H9 (cell line): ENCODE data around the gene KLHL22. TPM values are rescaled to one million over a fixed set of nuclear protein-coding genes. Genes with fewer than 3 reads are reported as not detected.

Source experiments
- DNase-seq: peaks from one replicate; pipeline ENCODE4 v3.0.0-alpha.2; 2017
- H2AFZ ChIP-seq: one replicate; pipeline ENCODE4 v1.6.1; 2013; ENCODE audit warnings: mild to moderate bottlenecking, low read length, control low read depth, moderate library complexity
- H2AK5ac ChIP-seq: 2 replicates; pipeline ENCODE4 v1.6.1; 2013; ENCODE audit warnings: low read length, control low read depth, mixed read lengths; ENCODE audit not compliant: insufficient read length
- H2BK120ac ChIP-seq: one replicate; pipeline ENCODE4 v1.6.1; 2013; ENCODE audit warnings: low read depth, mild to moderate bottlenecking, low read length, control low read depth, inconsistent platforms; ENCODE audit not compliant: poor library complexity, severe bottlenecking
- H2BK12ac ChIP-seq: 2 replicates; pipeline ENCODE4 v1.6.1; 2013; ENCODE audit warnings: low read length, control low read depth, mixed read lengths, low read depth; ENCODE audit not compliant: insufficient read length
- H2BK15ac ChIP-seq: 2 replicates; pipeline ENCODE4 v1.6.1; 2013; ENCODE audit warnings: low read depth, low read length, control low read depth
- H2BK20ac ChIP-seq: one replicate; pipeline ENCODE4 v1.6.1; 2013; ENCODE audit warnings: low read depth, mild to moderate bottlenecking, low read length, control low read depth, inconsistent platforms; ENCODE audit not compliant: poor library complexity, severe bottlenecking
- H2BK5ac ChIP-seq: 2 replicates; pipeline ENCODE4 v1.6.1; 2013; ENCODE audit warnings: low read length, control low read depth, mixed read lengths; ENCODE audit not compliant: insufficient read length
- H3K14ac ChIP-seq: 2 replicates; pipeline ENCODE4 v1.6.1; 2013; ENCODE audit warnings: low read length, control low read depth; ENCODE audit not compliant: insufficient read depth
- H3K18ac ChIP-seq: 2 replicates; pipeline ENCODE4 v1.6.1; 2013; ENCODE audit warnings: low read depth, mild to moderate bottlenecking, mixed read lengths, low read length, control low read depth; ENCODE audit not compliant: insufficient read length
- H3K23ac ChIP-seq: 2 replicates; pipeline ENCODE4 v1.6.1; 2013; ENCODE audit warnings: low read length, control low read depth, mixed read lengths, low read depth; ENCODE audit not compliant: insufficient read length
- H3K23me2 ChIP-seq: 2 replicates; pipeline ENCODE4 v1.6.1; 2013; ENCODE audit warnings: low read depth, mild to moderate bottlenecking, mixed read lengths, low read length, control low read depth; ENCODE audit not compliant: insufficient read length, poor library complexity, severe bottlenecking
- H3K27ac ChIP-seq: 2 replicates; pipeline ENCODE4 v1.5.1; 2013; ENCODE audit warnings: low read length, control low read depth, mixed read lengths, low read depth; ENCODE audit not compliant: insufficient read length
- H3K27me3 ChIP-seq: 2 replicates; pipeline ENCODE4 v1.6.1; 2013; ENCODE audit warnings: low read length, control low read depth, inconsistent platforms; ENCODE audit not compliant: insufficient read depth
- H3K4ac ChIP-seq: 2 replicates; pipeline ENCODE4 v1.6.1; 2013; ENCODE audit warnings: low read depth, mild to moderate bottlenecking, control low read depth, inconsistent platforms, low read length, moderate library complexity
- H3K4me1 ChIP-seq: 2 replicates; pipeline ENCODE4 v1.6.1; 2013; ENCODE audit warnings: low read length, control low read depth, inconsistent platforms; ENCODE audit not compliant: insufficient read depth
- H3K4me2 ChIP-seq: 2 replicates; pipeline ENCODE4 v1.6.1; 2013; ENCODE audit warnings: low read length, control low read depth, mixed read lengths; ENCODE audit not compliant: insufficient read length, insufficient read depth
- H3K56ac ChIP-seq: 2 replicates; pipeline ENCODE4 v1.6.1; 2013; ENCODE audit warnings: low read depth, mild to moderate bottlenecking, mixed read lengths, low read length, control low read depth; ENCODE audit not compliant: insufficient read length
- H3K79me1 ChIP-seq: 2 replicates; pipeline ENCODE4 v1.6.1; 2013; ENCODE audit warnings: low read depth, mild to moderate bottlenecking, moderate library complexity, low read length, control low read depth, inconsistent platforms; ENCODE audit not compliant: insufficient read depth, poor library complexity, severe bottlenecking
- H3K79me2 ChIP-seq: 2 replicates; pipeline ENCODE4 v1.6.1; 2013; ENCODE audit warnings: low read length, control low read depth, inconsistent platforms; ENCODE audit not compliant: insufficient read depth
- H3K9ac ChIP-seq: 2 replicates; pipeline ENCODE4 v1.6.1; 2013; ENCODE audit warnings: low read length, control low read depth, mixed read lengths; ENCODE audit not compliant: insufficient read length; ENCODE audit errors: extremely low read depth
- H3K9me3 ChIP-seq: one replicate; pipeline ENCODE4 v1.6.1; 2013; ENCODE audit warnings: low read depth, low read length, inconsistent platforms; ENCODE audit not compliant: control insufficient read depth
- H3T11ph ChIP-seq: one replicate; pipeline ENCODE4 v1.6.1; 2013; ENCODE audit warnings: mild to moderate bottlenecking, low read length, control low read depth, inconsistent platforms
- H4K20me1 ChIP-seq: one replicate; pipeline ENCODE4 v1.6.1; 2013; ENCODE audit not compliant: control insufficient read depth, insufficient read length, insufficient read depth
- H4K5ac ChIP-seq: 2 replicates; pipeline ENCODE4 v1.6.1; 2013; ENCODE audit warnings: low read depth, mild to moderate bottlenecking, mixed read lengths, low read length, control low read depth; ENCODE audit not compliant: insufficient read length
- H4K8ac ChIP-seq: replicated peaks from 2 replicates; pipeline ENCODE4 v1.6.1; 2013; ENCODE audit warnings: low read length, control low read depth, mixed read lengths, low read depth; ENCODE audit not compliant: insufficient read length
- H4K91ac ChIP-seq: 2 replicates; pipeline ENCODE4 v1.6.1; 2013; ENCODE audit warnings: low read depth, mild to moderate bottlenecking, moderate library complexity, mixed read lengths, low read length, control low read depth; ENCODE audit not compliant: insufficient read length
- H3K27ac Mint-ChIP-seq, 3 experiments: 2 replicates in 2 of 3; 3 replicates in 1 of 3; pipeline ENCODE4 v1.8.0; 2020 to 2021; ENCODE audit warnings: mixed read lengths in 3 of 3, mild to moderate bottlenecking in 1 of 3, moderate library complexity in 1 of 3
- H3K27me3 Mint-ChIP-seq: 2 replicates; pipeline ENCODE4 v1.8.0; 2021; ENCODE audit warnings: low read depth, mild to moderate bottlenecking, moderate library complexity, mixed read lengths
- H3K36me3 Mint-ChIP-seq, 3 experiments: 2 replicates in 2 of 3; 3 replicates in 1 of 3; pipeline ENCODE4 v1.8.0; 2020 to 2021; ENCODE audit warnings: low read depth in 3 of 3, mixed read lengths in 3 of 3; ENCODE audit not compliant: insufficient read depth in 1 of 3
- H3K4me1 Mint-ChIP-seq, 2 experiments: 2 replicates each; pipeline ENCODE4 v1.8.0; 2020; ENCODE audit warnings: mixed read lengths in 2 of 2
- H3K4me3 Mint-ChIP-seq, 2 experiments: 2 replicates in 1 of 2; 3 replicates in 1 of 2; pipeline ENCODE4 v1.8.0; 2020 to 2021; ENCODE audit warnings: mild to moderate bottlenecking in 2 of 2, mixed read lengths in 2 of 2, moderate library complexity in 1 of 2
- H3K9me3 Mint-ChIP-seq, 2 experiments: 2 replicates in 1 of 2; 3 replicates in 1 of 2; pipeline ENCODE4 v1.8.0; 2020; ENCODE audit warnings: mild to moderate bottlenecking in 2 of 2, mixed read lengths in 2 of 2, moderate library complexity in 1 of 2
- WGBS: extraction: QIAGEN DNeasy Blood & Tissue Kit; methylation state at CpG from one replicate; pipeline ENCODE4 v1.1.7; 2013; ENCODE audit warnings: missing lambda C conversion rate, low lambda C conversion rate, mixed read lengths; ENCODE audit not compliant: insufficient read length; ENCODE audit errors: extremely low coverage; 5-methylcytosine and 5-hydroxymethylcytosine counted together
- total RNA-seq: library from RNA; stranded (reverse); gene quantifications from 2 replicates; pipeline ENCODE4 v1.2.1, GENCODE V29; 2021
- TF ChIP-seq, protein P1 (sequence below): fragments of 200-600 bp; sonication (generic); conservative IDR thresholded peaks from 3 replicates; pipeline ENCODE4 v1.8.0; 2021; ENCODE audit warnings: antibody characterized with exemption, mild to moderate bottlenecking

Gene KLHL22
- total RNA-seq, 1 experiment from 2014 or later: 11.9 TPM

- Histone ChIP-seq H3K23me2 (peaks cover 23% of the 10 kb centered on the region), H4K91ac (no peak overlapping the region), H2BK20ac (no peak overlapping the region), H3K9ac (no peak overlapping the region), H3K27ac (no peak overlapping the region), H2BK12ac (no peak overlapping the region), H2BK5ac (no peak overlapping the region), H3K4me1 (0 out of 2 replicates have a peak, but pooled peaks cover 2% of the 10 kb centered on the region), H3K4me2 (peak overlapping the region; percentile 84), H4K5ac (no peak overlapping the region), H2BK15ac (no peak overlapping the region), H3K79me1 (no peaks in the 10 kb centered on the region), H2AK5ac (no peak overlapping the region), H3T11ph (no peak overlapping the region), H3K9me3 (no peaks in the 10 kb centered on the region), H2BK120ac (no peak overlapping the region), H3K18ac (no peak overlapping the region), H3K56ac (no peak overlapping the region), H3K23ac (no peak overlapping the region), H3K14ac (no peak overlapping the region), H3K79me2 (no peaks in the 10 kb centered on the region), H3K4ac (no peak overlapping the region), H3K27me3 (peaks cover 10% of the 10 kb centered on the region; the same call in 1 of the 2 replicates), H4K8ac (no peak overlapping the region), H4K20me1 (no peaks in the 10 kb centered on the region), H2AFZ (no peak overlapping the region)
- Mint-ChIP-seq H3K27me3 (peaks cover 81% of the 10 kb centered on the region), H3K9me3 (no peaks in the 10 kb centered on the region), H3K4me1 (peaks cover 18 to 24% of the 10 kb centered on the region in 2 experiments), H3K27ac (no peak overlapping the region), H3K4me3 (peak overlapping the region; percentile 46 to 72), H3K36me3 (peaks cover 0 to 9% (median 2%) of the 10 kb centered on the region in 3 experiments; a peak in 3 of 7 replicates)
- no CpG with 5 or more reads among the region's 11 CpGs for WGBS
- no peak for DNase-seq
- TF ChIP-seq, protein P1, sequence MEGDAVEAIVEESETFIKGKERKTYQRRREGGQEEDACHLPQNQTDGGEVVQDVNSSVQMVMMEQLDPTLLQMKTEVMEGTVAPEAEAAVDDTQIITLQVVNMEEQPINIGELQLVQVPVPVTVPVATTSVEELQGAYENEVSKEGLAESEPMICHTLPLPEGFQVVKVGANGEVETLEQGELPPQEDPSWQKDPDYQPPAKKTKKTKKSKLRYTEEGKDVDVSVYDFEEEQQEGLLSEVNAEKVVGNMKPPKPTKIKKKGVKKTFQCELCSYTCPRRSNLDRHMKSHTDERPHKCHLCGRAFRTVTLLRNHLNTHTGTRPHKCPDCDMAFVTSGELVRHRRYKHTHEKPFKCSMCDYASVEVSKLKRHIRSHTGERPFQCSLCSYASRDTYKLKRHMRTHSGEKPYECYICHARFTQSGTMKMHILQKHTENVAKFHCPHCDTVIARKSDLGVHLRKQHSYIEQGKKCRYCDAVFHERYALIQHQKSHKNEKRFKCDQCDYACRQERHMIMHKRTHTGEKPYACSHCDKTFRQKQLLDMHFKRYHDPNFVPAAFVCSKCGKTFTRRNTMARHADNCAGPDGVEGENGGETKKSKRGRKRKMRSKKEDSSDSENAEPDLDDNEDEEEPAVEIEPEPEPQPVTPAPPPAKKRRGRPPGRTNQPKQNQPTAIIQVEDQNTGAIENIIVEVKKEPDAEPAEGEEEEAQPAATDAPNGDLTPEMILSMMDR: no peak
These were observed 59.9 kb downstream of the KLHL22 start for GRCh38 chr22:20435436-20436306.
